Muscle layer of duodenum (tissue), 2 donors: ENCODE results near the gene SHISA7.

ENCODE experiments used
- H3K27ac ChIP-seq: one replicate; pipeline ENCODE4 v1.7.0; 2013; ENCODE audit warnings: mild to moderate bottlenecking, low read length
- H3K27me3 ChIP-seq: one replicate; pipeline ENCODE4 v1.7.0; 2013; ENCODE audit warnings: low read depth, mild to moderate bottlenecking, control low read depth, low read length
- H3K36me3 ChIP-seq, 2 donors: one replicate each; pipeline ENCODE4 v1.7.0; 2013; ENCODE audit warnings: low read length in 2 of 2, control low read depth in 1 of 2, mild to moderate bottlenecking in 1 of 2; ENCODE audit not compliant: insufficient read depth in 2 of 2, control insufficient read depth in 1 of 2
- H3K4me1 ChIP-seq, 2 donors: one replicate each; pipeline ENCODE4 v1.7.0; 2013; ENCODE audit warnings: low read length in 2 of 2, mild to moderate bottlenecking in 2 of 2, control low read depth in 1 of 2, moderate library complexity in 1 of 2; ENCODE audit not compliant: insufficient read depth in 2 of 2, control insufficient read depth in 1 of 2
- H3K4me3 ChIP-seq, 2 donors: one replicate each; pipeline ENCODE4 v1.7.0; 2013; ENCODE audit warnings: low read length in 2 of 2, low read depth in 1 of 2, mild to moderate bottlenecking in 1 of 2
- H3K9me3 ChIP-seq, 2 donors: one replicate each; pipeline ENCODE4 v1.7.0; 2013; ENCODE audit warnings: low read length in 2 of 2, control low read depth in 1 of 2, mild to moderate bottlenecking in 1 of 2; ENCODE audit not compliant: control insufficient read depth in 1 of 2
- donor health status: healthy.

Gene SHISA7

DNA sequence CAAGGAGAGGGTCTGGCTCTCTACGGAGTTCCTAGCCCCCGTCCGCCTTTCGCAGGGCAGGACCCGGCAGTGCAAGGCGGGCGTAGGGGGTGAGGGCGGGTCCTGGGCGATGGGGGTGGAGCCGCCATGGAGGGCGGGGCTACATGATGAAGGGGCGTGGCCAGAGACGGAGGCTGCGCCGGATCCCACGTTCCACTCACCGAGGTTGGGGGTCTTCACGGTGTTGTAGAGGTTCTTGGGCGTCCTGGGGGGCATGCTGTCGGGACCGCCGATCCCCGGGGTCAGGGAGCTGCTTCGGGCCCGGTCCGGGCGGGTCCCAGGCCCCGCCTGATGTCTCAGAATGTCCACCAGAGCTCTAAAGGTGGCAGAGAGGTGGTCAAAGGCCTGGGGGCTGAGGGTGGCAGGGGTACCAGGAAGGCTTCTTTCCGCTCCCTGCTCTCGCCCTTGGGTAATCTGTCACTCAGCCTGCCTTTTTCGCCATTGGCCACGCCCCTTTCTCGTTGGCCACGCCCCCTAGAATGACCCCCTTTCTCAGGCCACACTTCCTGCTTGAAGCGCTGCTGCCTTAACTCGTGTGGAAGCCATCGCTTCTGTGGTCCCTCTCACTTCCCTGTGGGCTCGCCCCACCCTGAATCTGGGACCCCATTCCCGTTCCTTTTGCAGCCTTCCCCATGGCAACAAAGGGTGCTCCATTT, 2.5 kb downstream of the SHISA7 start:
- Histone ChIP-seq H3K4me3 (no peak overlapping the region), H3K4me1 (peaks cover 0 to 12% of the 10 kb centered on the region in 2 donors), H3K27ac (no peak overlapping the region), H3K27me3 (peaks cover 50% of the 10 kb centered on the region), H3K9me3 (no peaks in the 10 kb centered on the region), H3K36me3 (no peaks in the 10 kb centered on the region)

DNA sequence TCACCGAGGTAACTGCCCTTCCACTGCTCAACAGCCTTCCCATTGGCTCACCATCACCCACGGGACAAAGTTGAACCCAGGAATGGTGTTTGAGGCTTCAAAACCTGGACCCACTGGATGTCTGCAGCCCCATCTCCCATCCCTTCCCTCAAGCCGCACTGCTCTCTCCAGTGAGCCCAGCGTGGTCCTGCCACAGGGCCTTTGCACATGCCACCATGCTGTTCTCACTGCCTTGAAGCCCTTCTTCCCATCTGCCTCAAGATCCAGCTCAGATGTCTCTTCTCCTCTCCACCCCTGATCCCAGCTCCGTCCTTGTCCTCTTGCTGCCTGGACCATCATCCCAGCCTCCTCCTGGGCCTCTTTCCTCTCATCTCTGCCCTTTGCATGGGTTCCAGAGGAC, 4.0 kb downstream of the SHISA7 start:
- Histone ChIP-seq H3K27ac (no peak overlapping the region), H3K27me3 (peaks cover 48% of the 10 kb centered on the region), H3K4me1 (peaks cover 0 to 12% of the 10 kb centered on the region in 2 donors), H3K4me3 (no peak overlapping the region), H3K36me3 (no peaks in the 10 kb centered on the region), H3K9me3 (no peaks in the 10 kb centered on the region)

DNA sequence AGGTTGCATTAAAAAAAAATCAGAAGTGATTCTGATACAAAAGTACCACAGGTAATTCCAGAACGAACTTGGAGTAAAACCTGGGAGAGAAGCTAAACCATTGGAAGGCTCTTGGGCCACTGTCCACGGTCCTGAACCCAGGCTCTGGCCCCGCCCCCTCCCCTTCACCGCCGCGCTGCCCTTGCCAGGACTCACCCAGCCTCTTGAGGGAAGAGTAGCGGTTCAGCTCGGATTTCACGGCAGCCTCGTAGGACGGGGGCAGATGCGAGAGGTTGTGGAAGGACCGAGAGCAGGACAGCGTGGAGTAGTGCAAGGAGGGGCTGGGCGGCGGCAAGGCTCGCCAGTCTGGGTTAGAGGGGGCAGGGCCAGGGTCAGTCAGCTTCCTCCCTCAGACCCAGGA, 5.7 kb downstream of the SHISA7 start:
- Histone ChIP-seq H3K4me3 (no peak overlapping the region), H3K9me3 (no peaks in the 10 kb centered on the region), H3K27me3 (peaks cover 52% of the 10 kb centered on the region), H3K27ac (no peak overlapping the region), H3K36me3 (no peaks in the 10 kb centered on the region), H3K4me1 (peaks cover 0 to 12% of the 10 kb centered on the region in 2 donors)

DNA sequence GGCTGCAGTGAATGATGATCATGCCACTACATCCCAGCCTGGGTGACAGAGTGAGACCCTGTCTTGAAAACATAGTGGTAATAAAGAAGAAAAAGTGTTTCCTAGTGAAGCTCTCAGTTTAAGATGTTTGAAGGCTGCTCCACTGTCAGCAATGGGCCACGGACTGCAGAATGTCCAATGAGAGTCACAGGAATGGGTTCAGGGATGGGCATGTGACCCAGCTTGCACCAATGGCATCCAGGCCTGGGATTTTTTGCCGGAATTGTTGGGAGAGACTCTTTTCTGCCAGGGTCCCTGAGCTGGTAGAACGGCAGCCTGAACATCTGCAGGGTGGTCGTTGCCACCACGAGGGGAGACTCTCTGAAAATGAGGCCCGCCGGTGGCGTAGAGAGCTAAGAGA, 6.3 kb downstream of the SHISA7 start:
- H3K27ac ChIP-seq, result no peak overlapping the region
- peaks cover 0 to 10% of the 10 kb centered on the region in 2 donors for H3K4me1 ChIP-seq
- H3K36me3 ChIP-seq, result no peaks in the 10 kb centered on the region
- no peak overlapping the region for H3K4me3 ChIP-seq
- H3K9me3 ChIP-seq, result no peaks in the 10 kb centered on the region
- peaks cover 56% of the 10 kb centered on the region for H3K27me3 ChIP-seq

DNA sequence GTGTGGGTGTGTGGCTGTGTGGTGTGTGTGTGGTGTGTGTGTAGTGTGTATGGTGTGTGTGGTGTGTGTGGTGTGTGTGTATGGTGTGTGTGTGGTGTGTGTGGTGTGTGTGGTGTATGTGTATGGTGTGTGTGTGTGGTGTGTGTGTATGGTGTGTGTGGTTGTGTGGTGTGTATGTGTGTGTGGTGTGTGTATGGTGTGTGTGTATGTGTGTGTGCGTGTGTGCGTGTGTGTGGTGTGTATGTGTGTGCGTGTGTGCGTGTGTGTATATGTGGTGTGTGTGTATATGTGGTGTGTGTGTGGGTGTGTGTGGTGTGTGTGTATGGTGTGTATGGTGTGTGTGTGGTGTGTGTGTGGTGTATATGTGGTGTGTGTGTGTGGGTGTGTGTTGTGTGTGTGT, 8.1 kb downstream of the SHISA7 start:
- H3K27me3 ChIP-seq, result peaks cover 38% of the 10 kb centered on the region
- H3K4me3 ChIP-seq, result no peak overlapping the region
- no peaks in the 10 kb centered on the region for H3K36me3 ChIP-seq
- H3K9me3 ChIP-seq, result peaks cover 0 to 3% of the 10 kb centered on the region in 2 donors
- H3K27ac ChIP-seq, result no peak overlapping the region
- no peaks in the 10 kb centered on the region for H3K4me1 ChIP-seq

DNA sequence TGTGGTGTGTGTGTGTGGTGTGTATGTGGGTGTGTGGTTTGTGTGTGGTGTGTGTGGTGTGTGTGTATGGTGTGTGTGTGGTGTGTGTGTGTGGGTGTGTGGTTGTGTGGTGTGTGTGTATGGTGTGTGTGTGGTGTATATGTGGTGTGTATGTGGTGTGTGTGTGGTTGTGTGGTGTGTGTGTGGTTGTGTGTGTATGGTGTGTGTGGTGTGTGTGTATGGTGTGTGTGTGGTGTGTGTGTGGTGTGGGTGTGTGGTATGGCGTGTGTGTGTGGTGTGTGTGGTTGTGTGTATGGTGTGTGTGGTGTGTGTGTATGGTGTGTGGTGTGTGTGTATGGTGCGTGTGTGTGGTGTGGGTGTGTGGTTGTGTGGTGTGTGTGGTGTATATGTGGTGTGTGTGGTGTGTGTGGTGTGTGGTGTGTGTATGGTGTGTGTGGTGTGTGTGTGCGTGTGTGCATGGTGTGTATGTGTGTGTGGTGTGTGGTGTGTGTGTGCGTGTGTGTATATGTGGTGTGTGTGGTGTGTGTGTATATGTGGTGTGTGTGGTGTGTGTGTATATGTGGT, 8.7 kb downstream of the SHISA7 start:
- H3K4me3 ChIP-seq, result no peak overlapping the region
- H3K9me3 ChIP-seq, result peaks cover 0 to 3% of the 10 kb centered on the region in 2 donors
- no peak overlapping the region for H3K27ac ChIP-seq
- H3K4me1 ChIP-seq, result no peaks in the 10 kb centered on the region
- H3K36me3 ChIP-seq, result no peaks in the 10 kb centered on the region
- H3K27me3 ChIP-seq, result peaks cover 37% of the 10 kb centered on the region

DNA sequence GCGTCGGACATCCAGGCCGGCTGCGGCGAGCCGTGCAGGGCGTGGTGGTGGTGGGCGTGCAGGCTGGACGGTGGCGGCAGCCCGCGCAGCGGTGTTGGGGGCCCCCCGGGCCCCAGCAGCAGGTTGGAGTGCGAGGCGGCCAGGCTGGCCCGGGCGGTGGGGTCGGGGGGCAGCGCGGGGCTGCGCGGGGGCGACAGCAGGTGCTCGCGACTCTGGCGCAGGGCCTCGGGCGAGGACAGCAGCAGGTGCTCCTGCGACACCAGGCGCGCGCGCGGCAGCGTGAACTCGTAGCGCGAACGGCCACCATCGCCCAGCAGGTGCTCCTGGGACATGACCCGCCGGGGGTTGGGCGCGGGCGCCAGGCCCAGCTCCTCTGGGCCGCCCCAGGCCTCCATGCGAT, 9.8 kb downstream of the SHISA7 start:
- peaks cover 0 to 3% of the 10 kb centered on the region in 2 donors for H3K9me3 ChIP-seq
- peaks cover 28% of the 10 kb centered on the region for H3K27me3 ChIP-seq
- H3K36me3 ChIP-seq, result no peaks in the 10 kb centered on the region
- H3K4me1 ChIP-seq, result no peaks in the 10 kb centered on the region
- H3K27ac ChIP-seq, result no peak overlapping the region
- no peak overlapping the region for H3K4me3 ChIP-seq

DNA sequence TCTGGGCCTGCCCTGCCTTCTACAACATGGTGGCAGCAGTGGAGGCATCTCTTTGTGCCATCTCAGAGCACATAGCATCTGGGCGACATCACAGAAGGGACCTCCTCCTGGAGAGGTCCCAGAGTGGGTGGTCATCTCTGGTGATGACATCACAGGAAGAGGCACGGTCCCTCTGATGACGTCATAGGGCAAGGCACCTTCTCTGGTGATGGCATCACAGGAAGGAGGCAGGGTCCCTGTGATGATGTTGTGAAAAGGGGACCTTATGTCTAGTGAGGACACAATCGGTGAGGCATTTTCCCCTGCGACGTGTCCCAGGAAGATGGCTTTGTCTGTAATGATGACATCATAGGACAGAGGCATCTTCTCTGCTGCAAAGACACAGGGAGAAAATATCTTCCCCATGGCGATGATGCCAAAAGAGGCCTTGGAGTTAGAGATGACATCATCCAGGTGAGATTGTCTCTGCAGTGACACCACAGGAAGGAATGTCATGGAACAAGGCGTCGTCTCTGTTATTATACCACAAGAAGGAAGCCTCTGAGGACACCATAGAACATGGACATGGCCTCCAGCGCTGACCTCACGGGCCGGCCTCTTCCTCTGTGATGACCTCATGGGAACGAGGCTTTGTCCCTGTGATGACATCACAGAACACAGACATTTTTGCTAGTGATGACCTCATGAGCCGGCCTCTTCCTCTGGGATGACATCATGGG, 10.7 kb downstream of the SHISA7 start:
- Histone ChIP-seq H3K27me3 (peaks cover 28% of the 10 kb centered on the region), H3K27ac (no peak overlapping the region), H3K4me3 (no peak overlapping the region), H3K4me1 (no peaks in the 10 kb centered on the region), H3K36me3 (no peaks in the 10 kb centered on the region), H3K9me3 (peaks cover 0 to 3% of the 10 kb centered on the region in 2 donors)

DNA sequence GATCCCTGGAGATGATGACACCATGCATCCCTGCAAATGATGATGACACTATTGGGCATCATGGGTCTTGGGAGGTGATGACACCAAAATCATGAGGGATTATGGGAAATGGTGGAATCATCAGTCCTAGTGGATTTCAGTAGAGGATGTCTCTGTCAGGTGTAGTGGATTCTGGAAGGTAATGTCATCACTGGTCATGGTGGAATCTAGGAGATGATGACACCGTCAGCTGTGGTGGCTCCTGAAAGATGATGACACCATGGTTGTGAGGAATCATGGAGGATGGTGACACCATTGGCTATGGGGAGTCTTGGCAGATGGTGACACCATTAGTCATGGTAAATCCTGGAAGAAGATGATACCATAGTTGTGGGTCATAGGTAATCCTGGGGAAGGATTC, 11.9 kb downstream of the SHISA7 start:
- H3K36me3 ChIP-seq, result no peaks in the 10 kb centered on the region
- H3K27me3 ChIP-seq, result peaks cover 28% of the 10 kb centered on the region
- H3K9me3 ChIP-seq, result peaks cover 0 to 3% of the 10 kb centered on the region in 2 donors
- no peak overlapping the region for H3K27ac ChIP-seq
- no peaks in the 10 kb centered on the region for H3K4me1 ChIP-seq
- no peak overlapping the region for H3K4me3 ChIP-seq

DNA sequence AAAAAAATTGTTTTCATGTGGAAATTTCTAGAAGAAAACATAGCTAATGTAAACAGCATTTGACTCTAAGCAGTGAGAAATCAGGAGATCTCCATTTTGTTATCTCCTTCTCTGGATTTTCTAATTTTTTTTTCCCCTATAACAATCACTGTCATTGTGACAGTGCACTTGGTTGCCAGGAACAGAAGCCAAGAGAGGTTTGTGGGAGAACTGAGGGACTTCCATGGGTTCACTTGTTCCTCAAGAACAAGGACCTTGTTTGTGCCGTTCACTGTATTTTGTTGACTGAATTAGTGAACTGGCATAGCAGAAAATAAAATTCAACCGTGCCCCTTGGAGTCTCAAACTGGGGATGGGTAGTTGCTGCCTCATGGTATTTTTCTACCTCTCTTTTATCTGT, 17.1 kb downstream of the SHISA7 start:
- Histone ChIP-seq H3K27me3 (no peaks in the 10 kb centered on the region), H3K4me3 (no peak overlapping the region), H3K27ac (no peak overlapping the region), H3K4me1 (no peaks in the 10 kb centered on the region), H3K36me3 (no peaks in the 10 kb centered on the region), H3K9me3 (peaks cover 0 to 3% of the 10 kb centered on the region in 2 donors)

DNA sequence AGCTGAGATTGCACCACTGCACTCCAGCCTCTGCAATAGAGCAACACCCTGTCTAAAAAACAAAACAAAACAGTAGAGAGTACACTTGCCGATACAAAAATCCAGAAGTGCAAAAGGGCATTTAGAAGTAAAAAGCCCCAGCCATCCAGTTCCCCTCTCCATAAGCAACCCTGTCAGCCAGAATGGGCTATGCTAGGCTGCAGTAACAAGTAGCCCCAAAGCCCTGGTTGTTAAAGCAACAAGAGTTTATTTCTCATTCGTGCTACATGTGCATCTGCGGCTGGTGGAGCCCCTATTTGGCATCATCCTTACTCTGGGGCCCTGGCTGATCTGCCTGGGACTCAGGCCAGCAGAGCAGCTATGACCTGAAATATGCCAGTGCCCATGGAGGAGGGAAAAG, 18.6 kb downstream of the SHISA7 start:
- Histone ChIP-seq H3K36me3 (no peaks in the 10 kb centered on the region), H3K4me1 (no peaks in the 10 kb centered on the region), H3K27me3 (no peaks in the 10 kb centered on the region), H3K27ac (no peak overlapping the region), H3K9me3 (no peaks in the 10 kb centered on the region), H3K4me3 (no peak overlapping the region)
